ENCODE results near the gene OR2A7.
"Not testable (repeated sequence)": the region's sequence is repeated elsewhere in the genome, so short reads cannot be mapped to it uniquely, and the experiment has no call there.

OR2A7 gene

GRCh38 chr7:144264692-144265091 lies at the start of gene OR2A7:
Gene OR2A7, minus strand, starts transcription at chr7:144264792. Its CDS starts 5,164 bp downstream, at chr7:144259628.
- not testable (repeated sequence) for DNase-seq (ENCODE audit: low read depth)

- DNase-seq (ENCODE audit: low read depth), result not testable (repeated sequence)
Observed at GRCh38 chr7:144311872-144312469, 47.4 kb upstream of the OR2A7 start, which contains the start of gene OR2A1. Gene OR2A1, plus strand, starts transcription at chr7:144312419. Its CDS starts 5,706 bp downstream, at chr7:144318125.

GRCh38 chr7:144311218-144311617 lies 46.6 kb upstream of the OR2A7 start:
- not testable (repeated sequence) for DNase-seq (ENCODE audit: low read depth)

GRCh38 chr7:144309702-144310101 lies 45.1 kb upstream of the OR2A7 start:
- not testable (repeated sequence) for DNase-seq (ENCODE audit: low read depth)

DNA sequence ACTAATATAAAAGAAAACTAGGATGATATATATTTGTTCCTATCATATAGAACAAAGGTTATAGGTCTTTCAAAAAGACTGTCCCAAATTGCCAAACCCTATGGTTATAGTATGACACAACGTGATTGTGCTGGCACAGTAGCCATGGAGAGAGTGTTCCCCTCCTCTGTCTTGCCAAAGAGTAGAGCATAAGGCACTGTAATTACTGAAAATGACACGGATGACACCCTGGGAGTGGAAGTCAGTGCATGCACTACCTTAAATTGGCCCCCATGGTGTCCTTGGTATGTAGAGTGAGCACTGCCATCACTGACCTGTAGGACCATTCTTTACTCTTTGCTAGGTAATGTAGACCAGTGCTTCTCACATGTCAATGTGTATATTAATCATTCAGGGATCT lies 40.6 kb upstream of the OR2A7 start:
- not testable (repeated sequence) for DNase-seq (ENCODE audit: low read depth)

DNA sequence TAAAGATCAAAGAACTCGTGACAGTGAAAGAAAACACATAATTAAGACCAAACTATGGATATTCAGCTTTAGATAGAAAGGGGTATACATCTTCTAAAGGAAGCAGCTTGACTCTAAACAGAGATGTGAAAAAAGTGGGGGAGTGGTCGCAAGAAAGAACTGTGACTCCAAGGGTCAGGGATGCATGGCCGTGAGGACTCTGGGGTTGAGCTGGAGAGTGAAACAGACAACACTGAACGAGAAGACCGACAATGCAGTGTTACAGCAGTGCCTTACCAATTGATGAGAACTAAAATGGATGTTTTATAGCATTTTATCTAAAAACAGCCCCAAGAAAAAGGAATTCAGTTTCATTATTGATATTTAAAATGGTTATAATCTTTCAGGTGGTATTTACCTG lies 39.0 kb upstream of the OR2A7 start:
- DNase-seq (ENCODE audit: low read depth), result not testable (repeated sequence)

DNA sequence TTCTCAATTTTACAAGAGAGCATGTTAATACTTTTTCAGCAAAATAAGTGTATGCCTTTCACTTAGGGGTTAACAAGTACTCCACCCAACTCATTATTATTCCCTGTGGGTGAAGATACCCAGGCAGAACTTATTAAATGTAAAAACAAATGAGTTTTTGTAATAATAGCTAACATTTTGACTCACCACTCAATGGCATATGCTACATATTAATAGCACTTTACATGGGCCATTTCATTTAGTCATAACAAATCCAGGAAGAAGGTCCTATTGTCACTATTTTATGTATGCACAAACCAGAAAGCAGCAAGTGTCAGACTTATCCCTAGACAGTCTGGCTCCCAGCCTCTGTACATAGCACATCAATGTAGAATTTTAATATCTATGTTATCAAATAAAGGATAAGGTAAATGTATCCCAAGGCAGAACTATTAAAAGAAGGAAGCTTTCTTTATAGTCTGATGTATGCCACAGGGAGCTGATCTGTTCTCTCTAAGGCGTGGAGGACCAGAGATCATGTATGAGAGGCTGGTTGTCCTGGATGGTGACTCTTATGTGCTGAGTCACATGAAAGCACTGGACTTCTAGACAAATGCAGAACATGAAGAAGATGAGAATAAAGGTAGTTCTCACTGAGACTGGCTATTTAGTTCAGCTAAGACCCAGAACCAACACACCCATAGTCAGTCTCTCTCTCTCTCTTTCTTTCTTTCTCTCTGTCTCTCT lies 38.1 kb upstream of the OR2A7 start:
- DNase-seq (ENCODE audit: low read depth), result not testable (repeated sequence)

DNA sequence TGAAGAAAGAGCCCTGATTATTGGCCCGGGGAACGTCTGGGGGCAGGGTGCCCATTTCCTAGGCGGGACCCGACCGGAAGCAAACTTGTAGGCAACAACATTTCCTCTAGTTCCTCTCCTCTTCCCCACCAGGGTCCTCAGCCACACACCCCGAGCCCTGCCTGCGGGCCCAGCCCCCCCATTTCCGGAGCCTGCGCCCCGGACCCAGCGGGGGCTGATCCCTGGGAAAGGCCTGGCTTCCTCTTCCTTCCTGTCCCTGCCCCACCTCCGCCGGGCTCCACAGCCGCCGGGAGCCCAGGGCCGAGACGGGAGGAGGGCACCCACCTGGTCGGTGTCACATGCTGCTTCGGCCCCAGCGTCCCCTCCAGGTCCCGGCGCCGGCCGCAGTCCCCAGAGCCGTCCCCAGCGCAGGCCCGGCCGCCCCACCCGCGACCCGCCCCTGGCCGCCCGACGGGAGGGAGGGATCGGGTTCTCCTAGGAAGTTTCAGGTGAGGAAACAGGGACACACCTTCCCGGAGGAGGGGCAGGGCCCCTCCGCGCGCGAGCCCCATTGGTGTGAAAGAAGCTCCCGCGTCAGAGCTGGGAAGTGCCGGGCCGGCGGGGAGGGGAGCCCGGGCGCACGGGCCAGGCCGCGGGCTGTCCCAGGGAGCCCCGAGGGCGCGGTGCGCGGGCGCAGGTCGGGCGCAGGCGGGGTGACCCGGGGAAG lies 29.4 kb upstream of the OR2A7 start:
- DNase-seq (ENCODE audit: low read depth), result not testable (repeated sequence)

DNA sequence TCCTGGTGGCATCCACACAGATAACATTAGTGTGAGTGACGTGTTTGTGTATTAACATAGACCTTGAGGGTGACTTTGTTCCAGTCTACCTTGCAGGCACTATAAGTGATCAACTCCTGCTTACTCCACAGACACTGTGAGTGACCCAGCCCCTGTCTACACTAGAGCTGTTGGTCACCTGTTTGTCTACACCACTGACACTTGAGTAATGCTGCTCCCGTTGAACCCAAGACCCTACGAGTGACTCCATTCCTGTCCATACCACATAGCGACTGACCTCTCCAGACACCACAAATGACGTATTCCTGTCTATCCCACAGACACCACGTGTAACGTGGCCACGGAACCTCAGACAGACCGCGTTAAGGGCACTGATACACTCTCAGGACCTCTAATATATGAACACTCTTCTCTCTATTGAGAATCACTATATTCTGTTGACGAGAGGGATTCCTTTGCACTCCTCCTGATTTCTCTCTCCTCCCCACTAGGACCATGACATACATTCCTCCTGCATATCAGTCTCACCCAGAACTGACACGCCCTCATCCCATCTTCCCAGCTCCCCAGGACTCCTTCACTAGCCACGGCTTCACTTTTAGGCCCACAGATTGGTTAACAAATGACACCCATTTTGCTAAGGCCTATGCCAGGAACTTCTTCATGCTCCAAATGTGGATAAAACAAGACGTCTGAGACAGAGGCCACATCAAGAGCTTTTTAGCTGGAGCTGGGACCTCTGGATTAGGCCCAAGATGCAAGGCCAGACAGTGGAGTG lies 28.0 kb upstream of the OR2A7 start:
- not testable (repeated sequence) for DNase-seq (ENCODE audit: low read depth)

GRCh38 chr7:144291607-144292006 lies 27.0 kb upstream of the OR2A7 start:
- DNase-seq (ENCODE audit: low read depth), result not testable (repeated sequence)

DNA sequence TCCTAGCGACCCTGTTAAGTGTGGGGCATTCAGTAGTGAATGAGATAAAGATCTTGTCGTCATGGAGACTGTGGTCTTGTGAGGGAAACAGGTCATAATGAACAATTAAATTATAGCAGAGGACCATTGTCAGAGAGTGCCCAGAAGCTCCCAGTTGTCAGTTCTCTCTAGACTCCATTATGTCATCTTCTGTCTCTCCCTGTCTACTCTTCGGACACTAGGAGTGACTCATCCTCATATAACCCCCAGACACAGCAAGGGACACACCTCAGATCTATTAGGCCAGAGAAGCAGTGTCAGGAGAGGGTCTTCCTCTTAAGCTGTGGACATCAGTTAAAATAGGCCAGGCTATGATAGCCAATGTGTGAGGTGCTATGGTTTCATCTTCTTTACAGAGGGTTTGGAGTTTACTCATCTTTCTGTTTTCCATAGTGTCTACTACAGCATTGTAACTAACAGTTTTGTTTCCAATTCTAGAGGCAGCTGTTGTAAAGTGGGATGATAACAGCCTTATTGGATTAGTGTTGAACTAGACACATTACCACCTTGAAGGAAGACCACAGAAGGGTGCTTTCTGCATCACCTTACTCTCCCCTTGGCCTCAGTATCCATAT lies 22.7 kb upstream of the OR2A7 start:
- DNase-seq (ENCODE audit: low read depth), result not testable (repeated sequence)

- not testable (repeated sequence) for DNase-seq (ENCODE audit: low read depth)
Observed at GRCh38 chr7:144283716-144284115, 19.1 kb upstream of the OR2A7 start.

- not testable (repeated sequence) for DNase-seq (ENCODE audit: low read depth)
Observed at GRCh38 chr7:144282490-144282889, 17.9 kb upstream of the OR2A7 start.

GRCh38 chr7:144281981-144282380 lies 17.4 kb upstream of the OR2A7 start:
- not testable (repeated sequence) for DNase-seq (ENCODE audit: low read depth)

- DNase-seq (ENCODE audit: low read depth), result not testable (repeated sequence)
Observed at GRCh38 chr7:144280010-144280409, 15.4 kb upstream of the OR2A7 start.

DNA sequence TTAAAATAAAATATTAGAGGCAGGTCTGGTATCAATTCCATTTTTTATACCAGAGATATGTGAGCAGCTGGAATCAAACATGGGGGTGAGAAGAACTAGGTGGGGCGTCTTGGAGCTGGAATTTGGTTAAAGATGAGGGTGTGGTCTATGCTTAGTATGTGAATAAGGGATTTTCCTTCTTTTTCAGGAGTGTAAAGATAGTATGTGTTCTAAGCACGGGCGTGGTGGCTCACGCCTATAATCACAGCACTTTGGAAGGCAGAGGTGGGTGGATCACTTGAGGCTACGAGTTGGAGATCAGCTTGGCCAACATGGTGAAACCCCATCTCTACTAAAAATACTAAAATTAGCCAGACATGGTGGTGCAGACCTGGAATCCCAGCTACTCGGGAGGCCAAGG lies 10.7 kb upstream of the OR2A7 start:
- not testable (repeated sequence) for DNase-seq (ENCODE audit: low read depth)

- DNase-seq (ENCODE audit: low read depth), result not testable (repeated sequence)
Observed at GRCh38 chr7:144269188-144269587, 4.6 kb upstream of the OR2A7 start, which contains the start of gene CTAGE8. Gene CTAGE8, minus strand, starts transcription at chr7:144269288. Its CDS starts 38 bp downstream, at chr7:144269250.

GRCh38 chr7:144262128-144262527 lies 2.5 kb downstream of the OR2A7 start:
- DNase-seq (ENCODE audit: low read depth), result not testable (repeated sequence)

DNA sequence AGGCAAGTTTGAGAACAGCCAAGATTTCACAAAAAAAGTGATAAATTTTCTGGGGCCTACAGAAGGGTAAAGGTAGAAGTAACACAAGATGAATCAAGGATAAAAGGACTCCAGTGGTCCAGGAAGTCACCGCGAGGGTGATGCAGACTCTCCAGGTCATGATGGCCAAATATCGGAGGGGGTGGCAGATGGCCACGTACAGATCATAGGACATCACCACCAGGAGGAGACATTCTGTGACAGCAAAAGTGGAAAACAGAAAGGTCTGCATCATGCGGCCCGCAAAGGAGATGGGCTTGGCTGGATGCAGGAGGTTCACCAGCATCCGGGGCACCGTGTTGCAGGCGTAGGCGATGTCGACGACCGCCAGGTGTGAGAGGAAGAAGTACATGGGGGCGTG lies 5.5 kb downstream of the OR2A7 start:
- DNase-seq (ENCODE audit: low read depth), result not testable (repeated sequence)

DNA sequence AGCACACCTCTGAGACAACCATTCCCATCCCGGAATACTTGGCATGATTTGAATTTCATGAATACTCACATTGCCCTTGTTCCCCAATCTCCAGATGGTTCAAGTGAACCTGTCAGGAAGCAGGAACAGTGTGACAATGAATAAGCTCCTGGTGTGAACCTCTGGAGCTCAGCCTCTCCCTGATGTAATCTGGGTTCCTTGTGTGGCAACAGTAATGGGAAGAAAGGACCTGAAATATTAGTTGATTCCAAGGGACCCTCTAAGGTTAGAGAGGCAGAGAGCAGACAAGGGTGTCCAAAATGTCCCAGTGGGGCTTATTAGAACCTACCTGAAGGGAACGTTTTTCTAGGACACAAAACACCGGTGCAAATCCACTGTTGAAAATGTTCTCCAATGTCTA lies 8.5 kb downstream of the OR2A7 start:
- no peak for DNase-seq (ENCODE audit: low read depth)

DNA sequence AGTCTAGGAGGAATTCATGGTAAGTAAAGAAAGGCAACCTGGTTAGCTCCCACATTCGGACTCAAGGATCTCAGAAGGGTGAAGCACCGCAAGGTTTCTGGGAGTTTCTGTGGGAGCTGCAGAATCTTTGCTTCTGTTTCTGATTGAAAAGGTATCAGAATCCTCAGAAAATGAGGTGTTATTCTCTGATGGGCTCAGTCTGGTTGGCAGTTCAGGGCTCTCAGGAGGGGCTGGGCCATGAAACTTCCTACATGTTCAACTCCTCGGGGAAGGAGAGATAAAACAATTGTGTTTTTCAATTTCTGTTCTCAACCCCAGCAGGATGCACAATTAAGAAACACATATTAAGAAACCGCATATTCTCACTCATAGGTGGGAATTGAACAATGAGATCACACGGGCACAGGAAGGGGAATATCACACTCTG lies 9.1 kb downstream of the OR2A7 start:
- no peak for DNase-seq (ENCODE audit: low read depth)

Data from stimulated activated CD8-positive, alpha-beta memory T cell treated with anti-CD3 and anti-CD28 coated beads, Interleukin-12 subunit alpha, Interleukin-12 subunit beta, amount 100 ng/mL, for 1 hour (primary cell).